Neural cell (in vitro differentiated cells): ENCODE measurements around the gene LRP1-AS. TPM values are rescaled to one million over a fixed set of nuclear protein-coding genes. Genes with fewer than 3 reads are reported as not detected.

Experiments
- H2AFZ ChIP-seq: fragments of 200-600, 300-800 bp; sonication (generic), shearing (Covaris generic); 2 replicates; pipeline ENCODE4 v1.6.0; 2014; ENCODE audit warnings: low read depth, mild to moderate bottlenecking, antibody characterized with exemption, low read length, moderate library complexity
- H3F3A ChIP-seq: fragments of 200-600 bp; shearing (Covaris generic); 2 replicates; pipeline ENCODE4 v1.6.1; 2016; ENCODE audit warnings: mild to moderate bottlenecking, moderate library complexity, mixed read lengths, antibody characterized with exemption, low read length; ENCODE audit not compliant: insufficient read depth, poor library complexity, severe bottlenecking
- H3K27ac ChIP-seq: fragments of 200-600, 300-800 bp; sonication (generic), shearing (Covaris generic); 2 replicates; pipeline ENCODE4 v1.5.1; 2014; ENCODE audit warnings: mild to moderate bottlenecking, low read length, moderate library complexity
- H3K27me3 ChIP-seq: fragments of 300-800, 200-600 bp; sonication (generic), shearing (Covaris generic); 2 replicates; pipeline ENCODE4 v1.6.0; 2014; ENCODE audit warnings: mild to moderate bottlenecking, low read depth, low read length, moderate library complexity; ENCODE audit not compliant: insufficient read depth
- H3K36me3 ChIP-seq: fragments of 300-800, 200-600 bp; sonication (generic), shearing (Covaris generic); 2 replicates; pipeline ENCODE4 v1.5.1; 2014; ENCODE audit warnings: mild to moderate bottlenecking, antibody characterized with exemption, low read length, moderate library complexity; ENCODE audit not compliant: insufficient read depth
- H3K4me2 ChIP-seq: fragments of 300-800, 200-600 bp; sonication (generic), shearing (Covaris generic); 2 replicates; pipeline ENCODE4 v1.6.0; 2014; ENCODE audit warnings: mild to moderate bottlenecking, low read length
- H3K4me3 ChIP-seq: fragments of 300-800, 200-600 bp; sonication (generic), shearing (Covaris generic); 2 replicates; pipeline ENCODE4 v1.5.1; 2014; ENCODE audit warnings: mild to moderate bottlenecking, low read length, moderate library complexity
- H3K79me2 ChIP-seq: fragments of 200-600 bp; shearing (Covaris generic); replicated peaks from 2 replicates; pipeline ENCODE4 v1.6.0; 2014; ENCODE audit warnings: mild to moderate bottlenecking, low read length, moderate library complexity; ENCODE audit not compliant: insufficient read depth
- H3K9ac ChIP-seq: fragments of 300-800, 200-600 bp; sonication (generic), shearing (Covaris generic); 2 replicates; pipeline ENCODE4 v1.6.1; 2016; ENCODE audit warnings: mild to moderate bottlenecking, low read length, mixed read lengths
- H3K9me2 ChIP-seq: fragments of 200-600 bp; shearing (Covaris generic); 2 replicates; pipeline ENCODE4 v1.6.1; 2016; ENCODE audit warnings: mild to moderate bottlenecking, low read length, mixed read lengths; ENCODE audit not compliant: insufficient read depth
- H3K9me3 ChIP-seq: fragments of 200-600, 300-800 bp; sonication (generic), shearing (Covaris generic); 2 replicates; pipeline ENCODE4 v1.6.1; 2016; ENCODE audit warnings: mild to moderate bottlenecking, mixed run types, low read length, moderate library complexity, mixed read lengths
- H4K20me1 ChIP-seq: fragments of 200-600 bp; shearing (Covaris generic); 2 replicates; pipeline ENCODE4 v1.6.1; 2016; ENCODE audit warnings: mild to moderate bottlenecking, mixed run types; ENCODE audit not compliant: insufficient read depth
- EP300 ChIP-seq: fragments of 450-650 bp; conservative IDR thresholded peaks from 2 replicates; pipeline ENCODE4 v1.6.1; 2014; ENCODE audit warnings: antibody characterized with exemption, mild to moderate bottlenecking, moderate library complexity; ENCODE audit not compliant: poor library complexity, severe bottlenecking
- EZH2 ChIP-seq: fragments of 200-600, 300-800 bp; shearing (Covaris generic), sonication (generic); IDR thresholded peaks from 2 replicates; pipeline ENCODE4 v1.6.1; 2014; ENCODE audit warnings: antibody characterized with exemption, low read length, borderline replicate concordance, mild to moderate bottlenecking; ENCODE audit not compliant: insufficient read depth, poor library complexity, severe bottlenecking
- MXI1 ChIP-seq: fragments of 450-650 bp; conservative IDR thresholded peaks from 2 replicates; pipeline ENCODE4 v1.6.1; 2014; ENCODE audit warnings: antibody characterized with exemption, mild to moderate bottlenecking; ENCODE audit not compliant: poor library complexity, severe bottlenecking
- POLR2AphosphoS5 ChIP-seq: IDR thresholded peaks from 2 replicates; pipeline ENCODE4 v1.6.1; 2012
- RAD21 ChIP-seq: fragments of 450-650 bp; conservative IDR thresholded peaks from 2 replicates; pipeline ENCODE4 v1.6.1; 2014; ENCODE audit warnings: antibody characterized with exemption, mild to moderate bottlenecking, moderate library complexity
- REST ChIP-seq: IDR thresholded peaks from 2 replicates; pipeline ENCODE4 v1.6.1; 2012; ENCODE audit warnings: borderline replicate concordance
- SMC3 ChIP-seq: fragments of 450-650 bp; conservative IDR thresholded peaks from 2 replicates; pipeline ENCODE4 v1.6.1; 2014; ENCODE audit warnings: antibody characterized with exemption, mild to moderate bottlenecking, moderate library complexity; ENCODE audit not compliant: poor library complexity
- TAF1 ChIP-seq: IDR thresholded peaks from 2 replicates; pipeline ENCODE4 v1.6.1; 2012; ENCODE audit warnings: low read depth
- polyA plus RNA-seq: library from polyadenylated mRNA; depleted of rRNA; stranded (reverse); fragments of >200 nt; gene quantifications from 2 replicates; pipeline ENCODE4 v1.2.3, GENCODE V29; 2014
- TF ChIP-seq, protein P1 (sequence below): fragments of 450-650 bp; IDR thresholded peaks from 2 replicates; pipeline ENCODE4 v1.5.1; 2014; ENCODE audit warnings: antibody characterized with exemption, mild to moderate bottlenecking, moderate library complexity; ENCODE audit not compliant: poor library complexity, severe bottlenecking

LRP1-AS gene
- polyA plus RNA-seq, 1 donor from 2014 or later, result not detected

- TF ChIP-seq REST (no peak), EP300 (no peak), EZH2 (no peak), TAF1 (no peak), RAD21 (no peak), MXI1 (no peak), POLR2AphosphoS5 (no peak)
- TF ChIP-seq, protein P1, sequence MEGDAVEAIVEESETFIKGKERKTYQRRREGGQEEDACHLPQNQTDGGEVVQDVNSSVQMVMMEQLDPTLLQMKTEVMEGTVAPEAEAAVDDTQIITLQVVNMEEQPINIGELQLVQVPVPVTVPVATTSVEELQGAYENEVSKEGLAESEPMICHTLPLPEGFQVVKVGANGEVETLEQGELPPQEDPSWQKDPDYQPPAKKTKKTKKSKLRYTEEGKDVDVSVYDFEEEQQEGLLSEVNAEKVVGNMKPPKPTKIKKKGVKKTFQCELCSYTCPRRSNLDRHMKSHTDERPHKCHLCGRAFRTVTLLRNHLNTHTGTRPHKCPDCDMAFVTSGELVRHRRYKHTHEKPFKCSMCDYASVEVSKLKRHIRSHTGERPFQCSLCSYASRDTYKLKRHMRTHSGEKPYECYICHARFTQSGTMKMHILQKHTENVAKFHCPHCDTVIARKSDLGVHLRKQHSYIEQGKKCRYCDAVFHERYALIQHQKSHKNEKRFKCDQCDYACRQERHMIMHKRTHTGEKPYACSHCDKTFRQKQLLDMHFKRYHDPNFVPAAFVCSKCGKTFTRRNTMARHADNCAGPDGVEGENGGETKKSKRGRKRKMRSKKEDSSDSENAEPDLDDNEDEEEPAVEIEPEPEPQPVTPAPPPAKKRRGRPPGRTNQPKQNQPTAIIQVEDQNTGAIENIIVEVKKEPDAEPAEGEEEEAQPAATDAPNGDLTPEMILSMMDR, result no peak
- Histone ChIP-seq H3K4me2 (no peak overlapping the region), H4K20me1 (peaks cover 21% of the 10 kb centered on the region), H3K79me2 (peaks cover 17% of the 10 kb centered on the region), H3K36me3 (peaks cover 13% of the 10 kb centered on the region), H3K27ac (no peak overlapping the region), H3K9me3 (no peaks in the 10 kb centered on the region), H2AFZ (no peak overlapping the region), H3K9me2 (no peaks in the 10 kb centered on the region), H3K9ac (no peak overlapping the region), H3F3A (no peaks in the 10 kb centered on the region), H3K4me3 (no peak overlapping the region), H3K27me3 (no peaks in the 10 kb centered on the region)
Measured at GRCh38 chr12:57135527-57136326, 11.7 kb downstream of the LRP1-AS start.

- Histone ChIP-seq H3K4me2 (no peak overlapping the region), H2AFZ (no peak overlapping the region), H3K27ac (no peak overlapping the region), H3F3A (no peaks in the 10 kb centered on the region), H3K27me3 (no peaks in the 10 kb centered on the region), H3K9ac (no peak overlapping the region), H3K9me3 (no peaks in the 10 kb centered on the region), H3K9me2 (no peaks in the 10 kb centered on the region), H3K4me3 (no peak overlapping the region), H4K20me1 (peaks cover 21% of the 10 kb centered on the region), H3K79me2 (peaks cover 25% of the 10 kb centered on the region), H3K36me3 (peaks cover 8% of the 10 kb centered on the region)
- no peak for TF ChIP-seq EZH2
- TF ChIP-seq, protein P1, result no peak
- TF ChIP-seq EP300, result no peak
- no peak for TF ChIP-seq RAD21
- no peak for TF ChIP-seq SMC3
Measured at GRCh38 chr12:57134949-57135348, 12.5 kb downstream of the LRP1-AS start.
